ENCODE data around the gene HSH2D. TPM values are rescaled to one million over a fixed set of nuclear protein-coding genes. Genes with fewer than 3 reads are reported as not detected.
A peak's percentile ranks its signal among the peaks of the same experiment; 100 is the strongest.

The HSH2D gene
- total RNA-seq, 1 donor from 2014 or later, result not detected

GRCh38 chr19:16197188-16197621 is 53.7 kb downstream of the HSH2D start:
- no peak overlapping the region for H3K27ac ChIP-seq

GRCh38 chr19:16197622-16198369 is 54.3 kb downstream of the HSH2D start, which contains the start of gene AP1M1:
AP1M1 (plus strand) TSS chr19:16197911; CDS start chr19:16198027, 116 bp downstream.
- Histone ChIP-seq H3K4me2 (peak within 1 kb of the TSS; percentile 98), H3K4me1 (peaks cover 3% of the 10 kb centered on the region), H3K36me3 (no peaks in the 10 kb centered on the region), H3K4me3 (peak within 1 kb of the TSS; percentile 84), H3K9me3 (ENCODE audit: low read depth) (no peaks in the 10 kb centered on the region), H2AFZ (replicated peaks) (peak within 1 kb of the TSS; percentile 74), H3K9ac (peak within 1 kb of the TSS; percentile 60), H3K27ac (no peak within 1 kb of the TSS), H3K27me3 (no peaks in the 10 kb centered on the region), H3F3A (ENCODE audit: low read depth) (peaks cover 5% of the 10 kb centered on the region), H4K20me1 (ENCODE audit: low read depth) (peaks cover 14% of the 10 kb centered on the region), H3K79me2 (ENCODE audit: low read depth) (peaks cover 27% of the 10 kb centered on the region)
- peaks cover 2% of the 10 kb centered on the region for H3K27me3 Mint-ChIP-seq (ENCODE audit: insufficient read depth, low read depth)
- peaks cover 15% of the 10 kb centered on the region for H3K36me3 Mint-ChIP-seq
- no peak for TF ChIP-seq CTCF (IDR thresholded peaks at IDR 0.05)
- no peaks in the 10 kb centered on the region for H3K9me3 Mint-ChIP-seq
- peaks cover 19% of the 10 kb centered on the region for H3K4me1 Mint-ChIP-seq
- H3K4me3 Mint-ChIP-seq, result peak within 1 kb of the TSS; percentile 89
- peak; percentile 97 for DNase-seq (ENCODE audit: low spot score)
- H3K27ac Mint-ChIP-seq, result peak within 1 kb of the TSS; percentile 62

More at GRCh38 chr19:16197188-16197621, 53.7 kb downstream of the HSH2D start:
- H3K4me2 ChIP-seq, result peak overlapping the region; percentile 98
- no peaks in the 10 kb centered on the region for H3K36me3 ChIP-seq
- no peaks in the 10 kb centered on the region for H3K27me3 ChIP-seq
- H3K27ac Mint-ChIP-seq, result peak overlapping the region; percentile 62
- no peaks in the 10 kb centered on the region for H3K9me3 ChIP-seq (ENCODE audit: low read depth)
- H3K4me3 Mint-ChIP-seq, result peak overlapping the region; percentile 89
- DNase-seq (ENCODE audit: low spot score), result no peak
- H3K4me1 Mint-ChIP-seq, result peaks cover 19% of the 10 kb centered on the region
- TF ChIP-seq EZH2 (IDR thresholded peaks at IDR 0.05) (no peak), CTCF (IDR thresholded peaks at IDR 0.05) (no peak), EZH2phosphoT487 (IDR thresholded peaks at IDR 0.05) (no peak)
- peak overlapping the region; percentile 60 for H3K9ac ChIP-seq
- peaks cover 10% of the 10 kb centered on the region for H3K36me3 Mint-ChIP-seq
- peaks cover 9% of the 10 kb centered on the region for H3F3A ChIP-seq (ENCODE audit: low read depth)
- no peaks in the 10 kb centered on the region for H3K9me3 Mint-ChIP-seq
- peaks cover 14% of the 10 kb centered on the region for H4K20me1 ChIP-seq (ENCODE audit: low read depth)
- H3K27me3 Mint-ChIP-seq (ENCODE audit: insufficient read depth, low read depth), result peaks cover 2% of the 10 kb centered on the region
- peak overlapping the region; percentile 74 for H2AFZ ChIP-seq (replicated peaks)
- H3K4me3 ChIP-seq, result peak overlapping the region; percentile 84
- peaks cover 27% of the 10 kb centered on the region for H3K79me2 ChIP-seq (ENCODE audit: low read depth)
- H3K4me1 ChIP-seq, result peaks cover 3% of the 10 kb centered on the region

GRCh38 chr19:16198370-16198651 is 54.8 kb downstream of the HSH2D start:
- H3K27me3 Mint-ChIP-seq (ENCODE audit: insufficient read depth, low read depth), result no peaks in the 10 kb centered on the region
- TF ChIP-seq EZH2phosphoT487 (IDR thresholded peaks at IDR 0.05), result no peak
- H3K36me3 Mint-ChIP-seq, result peaks cover 18% of the 10 kb centered on the region
- H3K9ac ChIP-seq, result peak overlapping the region; percentile 58
- peak overlapping the region; percentile 84 for H3K4me3 ChIP-seq
- H3K4me1 ChIP-seq, result peaks cover 3% of the 10 kb centered on the region
- no peak for DNase-seq (ENCODE audit: low spot score)
- H3K4me3 Mint-ChIP-seq, result peak overlapping the region; percentile 89
- no peaks in the 10 kb centered on the region for H3K36me3 ChIP-seq
- peak overlapping the region; percentile 44 for H2AFZ ChIP-seq (replicated peaks)
- no peaks in the 10 kb centered on the region for H3K27me3 ChIP-seq
- H3K9me3 Mint-ChIP-seq, result no peaks in the 10 kb centered on the region
- peaks cover 5% of the 10 kb centered on the region for H3F3A ChIP-seq (ENCODE audit: low read depth)
- H3K27ac Mint-ChIP-seq, result peak overlapping the region; percentile 54
- H3K79me2 ChIP-seq (ENCODE audit: low read depth), result peaks cover 27% of the 10 kb centered on the region
- H3K4me1 Mint-ChIP-seq, result peaks cover 19% of the 10 kb centered on the region
- peaks cover 14% of the 10 kb centered on the region for H4K20me1 ChIP-seq (ENCODE audit: low read depth)
- no peak overlapping the region for H3K27ac ChIP-seq
- H3K9me3 ChIP-seq (ENCODE audit: low read depth), result no peaks in the 10 kb centered on the region
- peak overlapping the region; percentile 98 for H3K4me2 ChIP-seq

All from neural progenitor cell (in vitro differentiated cells).